Stimulated activated CD4-positive, alpha-beta T cell treated with anti-CD3 and anti-CD28 coated beads, Interleukin-1b, Interleukin-23, amount 100 ng/mL, for 24 hours (primary cell): Measurements from ENCODE around the gene EPB41L3.

Source experiments
- DNase-seq, 4 experiments: peaks; one replicate each; pipeline ENCODE4 v3.0.0-alpha.2; 2020; ENCODE audit warnings: low read depth in 4 of 4, low spot score in 1 of 4

The EPB41L3 gene

GRCh38 chr18:5456577-5457461 lies 87.0 kb downstream of the EPB41L3 start:
- DNase-seq = no peak

GRCh38 chr18:5455674-5456073 lies 88.1 kb downstream of the EPB41L3 start:
- no peak for DNase-seq

- no peak for DNase-seq
Observed at GRCh38 chr18:5452943-5453443, 90.8 kb downstream of the EPB41L3 start.

- no peak for DNase-seq
Observed at GRCh38 chr18:5451871-5452270, 91.9 kb downstream of the EPB41L3 start.

- no peak for DNase-seq
Observed at GRCh38 chr18:5451150-5451549, 92.6 kb downstream of the EPB41L3 start.

GRCh38 chr18:5449858-5450509 lies 93.8 kb downstream of the EPB41L3 start:
- no peak for DNase-seq

GRCh38 chr18:5447442-5447841 lies 96.4 kb downstream of the EPB41L3 start:
- DNase-seq = no peak

- no peak for DNase-seq
Observed at GRCh38 chr18:5444847-5445246, 99.0 kb downstream of the EPB41L3 start.

GRCh38 chr18:5444269-5444668 lies 99.5 kb downstream of the EPB41L3 start:
- no peak for DNase-seq

GRCh38 chr18:5439986-5440696 lies 103.7 kb downstream of the EPB41L3 start:
- no peak for DNase-seq

- no peak for DNase-seq
Observed at GRCh38 chr18:5434425-5434824, 109.4 kb downstream of the EPB41L3 start.

GRCh38 chr18:5431836-5432575 lies 111.8 kb downstream of the EPB41L3 start:
- DNase-seq = no peak

- DNase-seq = no peak
Observed at GRCh38 chr18:5430131-5430530, 113.7 kb downstream of the EPB41L3 start.

- DNase-seq = no peak
Observed at GRCh38 chr18:5429681-5430080, 114.1 kb downstream of the EPB41L3 start.

- no peak for DNase-seq
Observed at GRCh38 chr18:5425721-5426120, 118.1 kb downstream of the EPB41L3 start.

- DNase-seq = no peak
Observed at GRCh38 chr18:5424903-5425664, 118.7 kb downstream of the EPB41L3 start.

- no peak for DNase-seq
Observed at GRCh38 chr18:5422626-5423025, 121.2 kb downstream of the EPB41L3 start.

- no peak for DNase-seq
Observed at GRCh38 chr18:5421981-5422380, 121.8 kb downstream of the EPB41L3 start.

GRCh38 chr18:5420906-5421305 lies 122.9 kb downstream of the EPB41L3 start:
- no peak for DNase-seq

GRCh38 chr18:5419601-5420000 lies 124.2 kb downstream of the EPB41L3 start:
- DNase-seq = no peak
